ENCODE data around the gene PRDX3.

DNA sequence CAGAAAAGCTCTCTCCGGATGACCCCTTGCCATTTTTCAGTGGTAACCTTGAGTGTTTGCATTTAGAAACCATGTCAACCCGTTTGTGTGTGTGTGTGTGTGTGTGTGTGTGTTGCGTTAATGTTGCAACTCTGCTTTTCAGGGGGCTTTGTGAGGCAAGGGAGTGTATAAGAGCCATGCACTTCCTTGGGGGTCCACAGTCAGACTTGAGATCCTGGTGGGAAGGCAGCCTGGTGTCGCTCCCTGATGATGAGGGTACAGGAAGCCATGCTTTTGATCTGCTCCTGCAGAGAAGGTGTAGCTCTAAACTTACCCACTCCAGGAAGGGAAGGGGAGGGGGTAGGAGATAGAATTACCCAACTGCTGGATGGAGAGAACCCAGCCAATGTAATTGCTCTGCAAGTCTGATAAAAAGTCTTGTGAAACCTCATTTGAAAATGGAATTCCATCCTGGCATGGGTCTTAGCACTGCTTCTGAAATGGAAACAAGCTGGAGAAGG lies 39.4 kb upstream of the PRDX3 start:
- TF ChIP-seq POLR2A (IDR thresholded peaks at IDR 0.05): no peak
- TF ChIP-seq CTCF (IDR thresholded peaks at IDR 0.05): no peak

Data from suprapubic skin (tissue), 3 donors.